Transverse colon (tissue), 4 donors: Measurements from ENCODE around the gene LRRC23. TPM values are rescaled to one million over a fixed set of nuclear protein-coding genes. Genes with fewer than 3 reads are reported as not detected.

Source experiments
- DNase-seq: peaks from one replicate; pipeline ENCODE4 v3.0.0-alpha.2; 2019
- H3K27ac ChIP-seq, 4 donors: fragments of 200-600 bp; sonication (generic); 2 replicates each; pipeline ENCODE4 v1.5.1; 2016 to 2018; ENCODE audit warnings: inconsistent platforms in 4 of 4
- H3K27me3 ChIP-seq: fragments of 200-600 bp; sonication (generic); 2 replicates; pipeline ENCODE4 v1.5.1; 2017; ENCODE audit warnings: inconsistent platforms
- H3K36me3 ChIP-seq, 4 donors: fragments of 200-600 bp; sonication (generic); 2 replicates each; pipeline ENCODE4 v1.5.1; 2017 to 2019; ENCODE audit warnings: inconsistent platforms in 4 of 4
- H3K4me1 ChIP-seq, 4 donors: fragments of 200-600 bp; sonication (generic); 2 replicates each; pipeline ENCODE4 v1.5.1; 2017 to 2020; ENCODE audit warnings: inconsistent platforms in 4 of 4
- H3K4me3 ChIP-seq, 4 donors: fragments of 200-600 bp; sonication (generic); 1 replicate in 1 of 4; 2 replicates in 3 of 4; pipeline versions ENCODE4 v1.5.1 to v1.6.1; 2017 to 2019; ENCODE audit warnings: inconsistent platforms in 4 of 4
- H3K9me3 ChIP-seq, 2 donors: fragments of 200-600 bp; sonication (generic); 2 replicates each; pipeline ENCODE4 v1.5.1; 2017 to 2019; ENCODE audit warnings: inconsistent platforms in 2 of 2
- CTCF ChIP-seq, 5 experiments: fragments of 200-600 bp in 3 of 5; fragments of 450-650 bp in 2 of 5; sonication (generic) in 3 of 5; IDR thresholded peaks; 1 replicate in 2 of 5; 2 replicates in 3 of 5; pipeline ENCODE4 v1.5.1; 2016 to 2017; ENCODE audit warnings: antibody characterized with exemption in 5 of 5, inconsistent platforms in 3 of 5, mild to moderate bottlenecking in 2 of 5, moderate library complexity in 1 of 5
- EP300 ChIP-seq: sonication (generic); formaldehyde crosslinking; IDR thresholded peaks from one replicate; pipeline ENCODE4 v1.6.1; 2017; ENCODE audit warnings: antibody characterized with exemption, low read depth
- POLR2A ChIP-seq: fragments of 450-650 bp; IDR thresholded peaks from one replicate; pipeline ENCODE4 v1.6.1; 2016; ENCODE audit warnings: antibody characterized with exemption, mild to moderate bottlenecking, moderate library complexity
- POLR2AphosphoS5 ChIP-seq, 3 donors: sonication (generic); formaldehyde crosslinking; IDR thresholded peaks; one replicate each; pipeline ENCODE4 v1.6.1; 2016; ENCODE audit warnings: antibody characterized with exemption in 3 of 3
- WGBS, 2 donors: methylation state at CpG; one replicate each; pipeline ENCODE4 v1.1.5; 2018; ENCODE audit warnings: low coverage in 1 of 2; 5-methylcytosine and 5-hydroxymethylcytosine counted together
- in situ Hi-C, 4 donors: fragments of 200-750 bp; cut with MboI; loops; one replicate each; pipeline versions ENCODE4 v1.15.0 to v1.15.1; 2017; ENCODE audit warnings: low sequenced_read_pairs in 3 of 4, low pct_ligation_motif_present in 1 of 4, low pct_unique_long_range_greater_than_20kb in 1 of 4
- intact Hi-C: fragments of 100-400 bp; cut with DNase I; formaldehyde crosslinking; loops from one replicate; pipeline ENCODE4 v1.15.1; 2023; ENCODE audit warnings: low total_unique reads
- total RNA-seq, 4 donors: library from RNA; depleted of rRNA; stranded (reverse); fragments of >200 nt; gene quantifications; one replicate each; pipeline ENCODE4 v1.1.0, GENCODE V29; 2016

Gene LRRC23
- total RNA-seq, 4 donors from 2014 or later, result 0.60 to 11.3 (median 5.9) TPM; not detected in 1

DNA sequence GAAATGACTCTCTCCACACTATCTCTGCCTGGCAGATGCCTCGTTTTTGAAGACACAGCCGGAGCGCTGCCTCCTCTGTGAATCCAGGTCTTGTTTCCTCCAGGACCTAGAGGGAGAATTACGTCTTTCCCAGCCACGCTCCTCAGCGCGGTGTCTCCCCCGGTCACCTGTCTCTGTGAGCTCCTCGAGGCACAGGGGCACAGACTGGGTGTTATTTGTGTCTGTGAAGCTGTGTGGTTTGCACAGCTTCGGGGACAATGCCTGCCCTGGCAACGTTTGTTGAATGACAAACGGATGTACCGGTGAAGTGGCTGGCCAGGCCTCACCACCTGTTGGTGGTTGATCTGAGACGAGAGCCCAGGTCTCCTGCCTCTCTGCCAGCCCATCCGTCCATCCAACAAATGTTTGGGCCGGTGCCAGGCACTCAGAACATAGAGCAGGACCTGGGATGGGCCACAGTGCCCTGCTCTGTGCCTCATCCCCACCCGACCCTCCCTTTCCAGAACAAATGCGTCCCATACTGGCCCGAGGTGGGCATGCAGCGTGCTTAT, 52.6 kb downstream of the LRRC23 start:
- peak overlapping the region; percentile 4 to 95 (median 52) for H3K27ac ChIP-seq
- no peak overlapping the region for H3K4me3 ChIP-seq
- no peak for DNase-seq
- TF ChIP-seq EP300 (no peak), CTCF (IDR thresholded peaks at IDR 0.05) (no peak), POLR2AphosphoS5 (IDR thresholded peaks at IDR 0.05) (no peak), POLR2A (no peak)
- intact Hi-C loops, result no loop called here
- peaks cover 19 to 52% (median 28%) of the 10 kb centered on the region in 4 donors for H3K4me1 ChIP-seq
- no peaks in the 10 kb centered on the region for H3K36me3 ChIP-seq
- 78% methylated on average over 20 of the region's 20 CpGs; no CpG with 5 or more reads in 1 of the 2 donors for WGBS, 2 donors
- H3K27me3 ChIP-seq, result no peaks in the 10 kb centered on the region
- H3K9me3 ChIP-seq, result no peaks in the 10 kb centered on the region
- in situ Hi-C loops, result no loop called here

GRCh38 chr12:6957741-6958608, 53.4 kb downstream of the LRRC23 start:
- in situ Hi-C loops, result no loop called here
- H3K27ac ChIP-seq, result peak overlapping the region; percentile 57 to 95 (median 91)
- intact Hi-C loops, result no loop called here

GRCh38 chr12:6958609-6959057, 54.0 kb downstream of the LRRC23 start:
- Histone ChIP-seq H3K27me3 (no peaks in the 10 kb centered on the region), H3K9me3 (no peaks in the 10 kb centered on the region), H3K4me1 (peaks cover 19 to 57% (median 33%) of the 10 kb centered on the region in 4 donors), H3K36me3 (no peaks in the 10 kb centered on the region), H3K27ac (peak overlapping the region; percentile 57 to 95 (median 91)), H3K4me3 (no peak overlapping the region)
- DNase-seq, result no peak
- intact Hi-C loops, result no loop called here
- TF ChIP-seq POLR2A (no peak), POLR2AphosphoS5 (IDR thresholded peaks at IDR 0.05) (no peak), EP300 (no peak), CTCF (IDR thresholded peaks at IDR 0.05) (no peak)
- in situ Hi-C loops, result no loop called here
- WGBS, 2 donors, result 65% methylated on average over 10 of the region's 10 CpGs; no CpG with 5 or more reads in 1 of the 2 donors

More at GRCh38 chr12:6957741-6958608, 53.4 kb downstream of the LRRC23 start:
- peaks cover 19 to 57% (median 33%) of the 10 kb centered on the region in 4 donors for H3K4me1 ChIP-seq
- no peaks in the 10 kb centered on the region for H3K36me3 ChIP-seq
- DNase-seq, result no peak
- no peak overlapping the region for H3K4me3 ChIP-seq
- H3K27me3 ChIP-seq, result no peaks in the 10 kb centered on the region
- H3K9me3 ChIP-seq, result no peaks in the 10 kb centered on the region
- WGBS, 2 donors, result 76 to 80% methylated on average over 9 to 27 of the region's 28 CpGs
- TF ChIP-seq EP300 (no peak), CTCF (IDR thresholded peaks at IDR 0.05) (no peak), POLR2AphosphoS5 (IDR thresholded peaks at IDR 0.05) (no peak), POLR2A (no peak)

- in situ Hi-C loops, result no loop called here
- Histone ChIP-seq H3K4me3 (no peak overlapping the region), H3K27ac (peak overlapping the region; percentile 57 to 95 (median 91)), H3K4me1 (peaks cover 19 to 55% (median 33%) of the 10 kb centered on the region in 4 donors), H3K27me3 (no peaks in the 10 kb centered on the region), H3K9me3 (no peaks in the 10 kb centered on the region), H3K36me3 (no peaks in the 10 kb centered on the region)
- intact Hi-C loops, result no loop called here
- WGBS, 2 donors, result 60 to 89% methylated on average over 3 to 24 of the region's 24 CpGs
- TF ChIP-seq CTCF (IDR thresholded peaks at IDR 0.05), result no peak
- TF ChIP-seq POLR2A, result peak; percentile 38
- no peak for TF ChIP-seq EP300
- peak in 1 of 3 donors; percentile 43 for TF ChIP-seq POLR2AphosphoS5 (IDR thresholded peaks at IDR 0.05)
- DNase-seq, result peak; percentile 75
Measured at GRCh38 chr12:6959058-6959804, 54.6 kb downstream of the LRRC23 start.
